Glutamatergic neuron (in vitro differentiated cells): ENCODE data around the gene ZNF540. TPM values are rescaled to one million over a fixed set of nuclear protein-coding genes. Genes with fewer than 3 reads are reported as not detected.
"Not testable (repeated sequence)": the region's sequence is repeated elsewhere in the genome, so short reads cannot be mapped to it uniquely, and the experiment has no call there.

Experiments
- DNase-seq: peaks from one replicate; pipeline ENCODE4 v3.0.0; 2022
- H3K27ac Mint-ChIP-seq: one replicate; pipeline ENCODE4 v1.8.0; 2020; ENCODE audit warnings: mild to moderate bottlenecking, mixed read lengths, inconsistent platforms; ENCODE audit not compliant: unreplicated experiment
- H3K27me3 Mint-ChIP-seq: one replicate; pipeline ENCODE4 v1.8.0; 2020; ENCODE audit warnings: mild to moderate bottlenecking, moderate library complexity, mixed read lengths, inconsistent platforms; ENCODE audit not compliant: unreplicated experiment
- H3K36me3 Mint-ChIP-seq: one replicate; pipeline ENCODE4 v1.8.0; 2020; ENCODE audit warnings: mild to moderate bottlenecking, mixed read lengths, inconsistent platforms; ENCODE audit not compliant: unreplicated experiment
- H3K4me1 Mint-ChIP-seq: one replicate; pipeline ENCODE4 v1.8.0; 2020; ENCODE audit warnings: mild to moderate bottlenecking, low read depth, mixed read lengths, inconsistent platforms; ENCODE audit not compliant: unreplicated experiment
- H3K4me3 Mint-ChIP-seq: one replicate; pipeline ENCODE4 v1.8.0; 2020; ENCODE audit warnings: mild to moderate bottlenecking, mixed read lengths, inconsistent platforms; ENCODE audit not compliant: unreplicated experiment
- H3K9me3 Mint-ChIP-seq: one replicate; pipeline ENCODE4 v1.8.0; 2020; ENCODE audit warnings: mild to moderate bottlenecking, moderate library complexity, mixed read lengths, inconsistent platforms; ENCODE audit not compliant: unreplicated experiment
- CTCF ChIP-seq: fragments of 200-600 bp; sonication (generic); IDR thresholded peaks from one replicate; pipeline ENCODE4 v1.5.0; 2021; ENCODE audit not compliant: partially characterized antibody, unreplicated experiment
- total RNA-seq: library from RNA; stranded (reverse); fragmentation: NEBNext Ultra II Directional; extraction: Animal tissue kit (Norgen Biotek cat#: 25700); gene quantifications from one replicate; pipeline ENCODE4 v1.2.1, GENCODE V29; 2021; ENCODE audit not compliant: unreplicated experiment

Gene ZNF540
- total RNA-seq, 1 donor from 2014 or later = 2.7 TPM

- peak overlapping the region; percentile 91 for H3K27ac Mint-ChIP-seq
These were observed 61.2 kb downstream of the ZNF540 start for GRCh38 chr19:37655689-37656371.

GRCh38 chr19:37657157-37657556 is 62.5 kb downstream of the ZNF540 start:
- DNase-seq, H3K4me1 Mint-ChIP-seq, H3K36me3 Mint-ChIP-seq, H3K27ac Mint-ChIP-seq: not testable (repeated sequence)
- Mint-ChIP-seq H3K9me3 (peaks cover 18% of the 10 kb centered on the region), H3K4me3 (peak overlapping the region; percentile 95), H3K27me3 (peaks cover 12% of the 10 kb centered on the region)

More at GRCh38 chr19:37655689-37656371, 61.2 kb downstream of the ZNF540 start:
- H3K27me3 Mint-ChIP-seq = peaks cover 12% of the 10 kb centered on the region
- H3K4me1 Mint-ChIP-seq = peaks cover 9% of the 10 kb centered on the region
- peaks cover 18% of the 10 kb centered on the region for H3K9me3 Mint-ChIP-seq
- DNase-seq = peak; percentile 88
- H3K36me3 Mint-ChIP-seq = peaks cover 9% of the 10 kb centered on the region
- no peak for TF ChIP-seq CTCF
- H3K4me3 Mint-ChIP-seq = peak overlapping the region; percentile 95

Other genes with a start within 250 kb of the ZNF540 start
- gene ZNF527, start 223.8 kb upstream of the ZNF540 start, total RNA-seq = 11.6 TPM
- gene ZNF569, start 127.4 kb upstream of the ZNF540 start, total RNA-seq = 11.8 TPM
- 14.5 TPM for gene ZNF570, start 125.5 kb upstream of the ZNF540 start, total RNA-seq
- gene ZNF793, start 87.9 kb upstream of the ZNF540 start, total RNA-seq = 19.4 TPM
- gene ZNF571, start 84 bp upstream of the ZNF540 start, total RNA-seq = 6.1 TPM
- gene ZFP30, start 60.6 kb downstream of the ZNF540 start, total RNA-seq = 35.9 TPM
- 12.7 TPM for gene ZNF607, start 124.9 kb downstream of the ZNF540 start, total RNA-seq
- 12.2 TPM for gene ZNF573, start 184.7 kb downstream of the ZNF540 start, total RNA-seq